Measurements from ENCODE around the gene FARP1.

FARP1 gene

DNA sequence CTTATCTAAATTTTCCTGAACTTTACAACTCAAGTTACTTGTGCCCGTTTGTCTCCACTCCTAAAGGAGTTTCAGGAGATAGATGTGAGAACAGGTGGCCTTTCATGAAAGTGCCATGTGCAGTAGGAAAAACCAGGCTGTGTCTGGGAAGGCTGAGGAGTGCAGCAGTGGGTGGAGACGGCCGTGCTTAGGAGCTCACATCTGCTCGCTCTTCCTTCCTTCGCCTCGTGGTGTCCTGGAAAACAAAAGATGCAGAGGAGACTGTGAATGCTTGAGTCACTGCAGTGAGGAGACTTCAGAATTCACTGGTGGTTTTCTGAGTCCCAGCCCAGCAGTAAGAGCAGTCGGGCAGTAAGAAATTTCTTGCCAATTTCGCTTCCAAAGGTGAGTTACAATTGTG is 172.6 kb downstream of the FARP1 start:
- DNase-seq, result no peak

DNA sequence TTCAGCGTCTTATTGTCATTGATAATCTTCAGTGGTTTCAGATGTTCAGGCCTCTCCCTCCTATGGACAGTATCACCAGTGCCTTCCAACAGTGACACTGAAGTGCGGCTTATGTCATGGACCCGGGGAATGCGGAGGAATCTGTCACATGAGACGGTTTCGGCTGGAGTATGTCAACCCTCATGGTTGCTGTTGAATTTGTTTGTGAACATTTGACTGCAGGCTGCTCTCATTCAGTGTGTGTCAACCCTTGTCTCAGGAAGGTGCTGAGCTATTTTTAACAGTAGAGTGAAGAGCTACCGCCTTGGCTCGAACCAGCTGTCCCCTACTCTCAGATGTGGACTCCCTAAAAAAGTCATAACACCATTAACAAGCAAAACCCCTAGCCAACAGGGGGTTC is 173.0 kb downstream of the FARP1 start:
- DNase-seq, result no peak

DNA sequence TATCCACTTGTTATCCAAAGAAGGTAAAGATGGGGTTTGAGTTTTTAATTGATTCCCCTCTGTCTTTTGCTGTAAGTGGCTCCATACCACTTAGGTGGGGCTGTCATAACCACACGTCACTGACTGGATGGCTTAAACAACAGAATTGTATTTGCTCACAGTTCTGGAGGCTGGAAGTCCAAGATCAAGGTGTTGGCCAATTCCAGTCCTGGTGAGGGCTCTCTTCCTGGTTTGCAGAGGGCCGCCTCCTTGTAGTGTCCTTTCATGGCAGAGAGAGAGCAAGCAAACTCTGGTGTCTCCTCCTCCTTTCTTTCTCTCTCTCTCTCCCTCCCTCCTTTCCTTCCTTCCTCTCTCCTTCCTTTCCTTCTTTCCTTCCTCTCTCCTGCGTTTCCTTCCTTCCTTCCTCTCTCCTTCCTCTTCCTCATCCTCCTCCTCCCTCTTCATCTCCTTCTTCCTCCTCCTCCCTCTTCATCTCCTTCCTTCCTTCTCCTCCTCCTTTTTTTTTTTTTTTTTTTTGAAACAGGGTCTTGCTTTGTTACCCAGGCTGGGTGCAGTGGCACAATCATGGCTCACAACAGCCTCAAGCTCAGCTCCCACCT is 174.8 kb downstream of the FARP1 start:
- no peak for DNase-seq

DNA sequence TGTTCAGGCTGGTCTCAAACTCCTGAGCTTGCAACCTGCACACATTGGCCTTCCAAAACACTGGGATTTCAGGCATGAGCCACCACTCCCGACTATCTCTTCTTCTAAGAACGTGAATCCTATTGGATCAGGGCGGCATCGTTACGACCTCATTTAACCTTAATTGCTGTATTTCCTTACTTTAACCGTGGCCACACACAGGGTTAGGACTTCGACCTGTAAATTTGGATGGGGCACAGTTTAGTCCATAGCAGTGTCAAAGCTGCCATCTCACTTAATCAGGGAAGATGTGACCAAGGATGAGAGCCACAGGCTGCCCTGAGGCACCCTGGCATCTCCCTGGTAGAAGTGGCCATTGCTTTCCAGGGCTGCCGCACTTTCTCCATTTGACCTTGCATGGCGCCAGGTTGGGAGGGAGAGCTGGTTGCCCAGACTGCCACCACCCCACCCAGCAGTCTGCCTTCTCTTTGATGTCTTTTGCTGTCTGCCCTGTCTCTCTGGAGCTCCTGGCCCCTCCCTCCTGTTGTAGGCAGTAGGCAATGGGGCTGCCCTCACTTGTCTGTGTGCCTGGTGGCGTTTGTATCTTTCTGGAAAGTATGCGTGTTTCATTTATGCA is 175.5 kb downstream of the FARP1 start:
- DNase-seq, result no peak

DNA sequence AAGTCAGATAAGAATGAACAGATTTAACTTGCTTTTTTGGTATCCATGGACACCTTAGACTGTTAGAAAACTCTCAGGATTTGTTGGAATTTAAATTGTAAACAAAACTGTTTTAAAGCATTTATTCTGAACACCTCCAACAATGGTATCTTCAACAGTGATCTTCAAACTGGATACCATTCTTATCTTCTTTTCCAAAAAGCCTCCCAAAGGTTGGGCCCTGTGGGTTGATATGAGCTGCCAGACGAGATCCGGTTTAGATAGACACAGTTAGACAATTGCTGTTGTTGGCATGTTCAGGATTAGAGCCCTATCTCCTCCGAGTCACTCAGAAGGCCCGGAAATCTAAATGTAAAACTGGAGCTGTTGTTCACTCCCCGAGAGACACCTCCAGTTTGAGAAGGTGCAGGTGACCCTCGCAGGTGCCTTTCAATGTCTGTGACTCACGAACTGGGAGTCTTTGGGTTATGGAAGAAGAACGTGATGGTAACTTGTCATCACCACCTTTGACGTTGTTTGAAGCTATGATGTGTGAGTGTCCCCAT is 177.7 kb downstream of the FARP1 start:
- DNase-seq, result no peak

DNA sequence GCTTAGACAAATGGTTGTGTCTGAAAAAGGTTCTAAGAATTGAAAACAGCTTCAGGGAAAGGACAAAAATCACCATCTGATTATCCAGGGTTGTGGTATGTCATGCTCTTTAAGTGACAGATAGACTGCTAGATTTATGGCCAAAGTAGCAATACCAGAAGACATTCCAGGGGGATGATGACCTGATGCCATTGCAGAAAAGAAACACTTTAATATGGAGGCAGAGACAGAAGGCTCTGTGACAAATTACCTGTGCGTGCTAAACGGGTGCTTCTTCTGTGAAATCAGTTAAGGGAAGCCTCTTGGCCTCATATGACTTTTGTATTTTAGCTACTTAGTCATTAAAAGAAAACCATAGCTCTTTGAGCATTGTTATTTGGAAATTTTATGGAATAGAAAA is 178.5 kb downstream of the FARP1 start:
- no peak for DNase-seq

DNA sequence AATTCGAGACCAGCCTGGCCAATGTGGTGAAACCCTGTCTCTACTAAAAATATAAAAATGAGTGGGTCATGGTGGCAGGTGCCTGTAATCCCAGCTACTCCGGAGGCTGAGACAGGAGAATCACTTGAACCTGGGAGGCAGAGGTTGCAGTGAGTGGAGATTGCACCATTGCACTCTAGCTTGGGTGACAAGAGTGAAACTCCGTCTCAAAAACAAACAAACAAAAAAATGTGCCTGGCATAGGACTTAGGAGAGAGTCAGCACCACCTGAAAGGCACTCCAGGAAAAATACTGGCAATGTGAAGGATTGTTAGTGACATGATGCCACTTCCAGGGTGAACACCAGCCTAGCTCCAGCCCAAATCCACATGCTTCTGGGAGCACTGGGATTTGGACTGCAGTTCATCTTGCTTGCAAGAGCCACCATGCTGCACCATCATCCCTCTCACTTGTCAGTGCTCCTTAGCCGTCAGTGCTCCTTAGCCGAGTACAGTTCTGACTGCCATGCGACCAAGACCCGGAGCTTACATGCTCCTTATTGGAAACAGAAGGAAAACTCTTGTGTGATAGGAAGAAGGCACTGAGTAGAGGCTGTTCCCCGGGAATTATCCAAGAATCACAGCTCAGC is 179.3 kb downstream of the FARP1 start:
- no peak for DNase-seq

DNA sequence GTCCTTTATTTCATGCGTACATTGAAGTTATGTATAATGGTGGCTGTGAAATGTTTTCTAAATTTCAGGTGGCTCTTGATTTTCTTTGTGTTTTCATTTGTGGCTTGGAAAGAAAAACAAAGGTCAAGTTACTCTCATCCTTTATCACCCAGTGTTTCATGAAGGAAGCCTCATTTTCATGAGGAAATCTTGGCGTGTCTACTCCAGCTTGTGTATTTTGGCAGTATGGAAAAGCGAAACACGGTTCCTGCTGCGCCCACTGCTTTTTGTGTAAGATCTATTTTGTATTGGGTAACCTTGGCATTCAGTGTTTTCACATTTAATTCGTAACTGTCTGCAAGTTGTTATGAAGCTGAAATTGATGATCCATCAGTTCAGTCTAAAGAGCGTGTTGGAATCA is 181.2 kb downstream of the FARP1 start:
- DNase-seq, result no peak

DNA sequence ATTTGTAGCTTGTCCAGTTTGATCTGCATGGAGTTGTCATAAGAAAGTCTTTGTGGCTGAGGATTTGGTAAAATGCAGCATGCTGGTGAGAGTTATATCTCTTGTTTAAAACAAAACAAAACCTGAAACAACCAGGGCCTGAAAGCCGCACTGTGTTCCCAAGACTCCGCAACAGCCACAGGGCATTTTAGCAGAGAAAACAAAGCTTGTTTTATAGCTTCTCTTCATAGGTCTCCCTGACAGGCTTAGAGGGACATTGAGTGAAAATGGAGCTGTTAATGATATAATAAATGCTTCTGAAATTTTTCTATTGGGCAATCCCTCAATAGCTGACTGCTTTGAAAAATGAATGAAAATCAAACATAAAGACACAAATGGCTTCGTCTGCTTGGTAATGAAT is 182.8 kb downstream of the FARP1 start:
- DNase-seq, result no peak

DNA sequence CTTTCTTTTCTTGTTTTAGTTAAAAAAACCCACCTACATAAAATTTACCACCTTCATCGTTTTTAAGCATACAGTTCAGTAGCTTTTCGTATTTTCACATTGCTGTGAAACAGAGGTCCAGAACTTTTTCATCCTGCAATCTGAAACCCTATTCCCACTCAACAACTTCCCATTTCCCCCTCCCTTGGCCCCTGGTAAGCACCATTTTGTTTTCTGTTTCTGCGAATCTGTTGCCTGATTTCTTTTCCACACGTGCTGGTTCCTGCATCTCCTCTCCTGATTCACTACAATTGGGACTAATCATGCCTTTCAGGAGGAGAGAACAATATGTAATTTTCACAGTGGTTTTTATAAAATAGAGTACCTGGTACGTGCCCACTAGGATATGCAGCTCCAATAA is 183.4 kb downstream of the FARP1 start:
- DNase-seq, result no peak

DNA sequence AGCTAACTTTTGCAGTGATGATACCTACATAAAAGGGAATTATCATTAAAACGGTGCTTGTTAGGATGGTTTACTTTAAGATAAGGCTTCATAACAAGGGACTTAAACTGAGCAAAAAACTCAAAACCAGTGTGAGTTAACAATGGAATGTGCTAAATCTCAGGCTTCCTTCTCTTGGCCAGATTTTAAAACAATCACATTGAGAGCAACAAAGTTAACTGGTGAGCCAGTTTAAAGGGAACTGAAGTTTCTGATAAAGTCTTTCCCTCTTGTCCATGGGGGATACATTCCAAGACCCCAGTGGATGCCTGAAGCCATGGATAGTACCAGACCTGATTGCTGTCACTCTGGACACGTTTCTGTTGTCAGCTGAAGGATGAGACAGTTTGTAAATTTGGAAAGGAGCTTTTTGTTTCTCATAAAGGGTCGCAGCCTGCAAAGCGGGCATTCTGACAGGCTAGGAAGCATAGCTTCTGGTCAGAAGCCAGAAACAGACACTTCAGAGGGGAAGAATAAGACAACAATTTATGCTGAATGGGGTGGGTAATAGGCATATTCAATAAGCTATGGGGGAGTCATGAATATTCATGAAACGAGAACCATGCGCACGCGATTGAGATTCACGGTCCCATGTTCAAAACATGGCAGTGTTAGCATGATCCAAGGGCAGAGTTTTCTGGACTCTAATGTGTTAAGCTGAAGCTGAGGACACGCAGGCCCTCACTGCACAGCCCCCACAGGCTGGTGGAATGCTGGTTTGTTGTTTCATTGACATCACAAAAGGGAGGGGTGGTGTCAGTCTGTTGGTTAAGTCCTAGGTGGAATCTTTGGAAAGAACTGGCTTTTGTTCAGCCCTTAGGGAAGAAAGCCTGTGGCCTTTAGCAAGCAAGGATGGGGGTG is 184.7 kb downstream of the FARP1 start:
- DNase-seq, result no peak

DNA sequence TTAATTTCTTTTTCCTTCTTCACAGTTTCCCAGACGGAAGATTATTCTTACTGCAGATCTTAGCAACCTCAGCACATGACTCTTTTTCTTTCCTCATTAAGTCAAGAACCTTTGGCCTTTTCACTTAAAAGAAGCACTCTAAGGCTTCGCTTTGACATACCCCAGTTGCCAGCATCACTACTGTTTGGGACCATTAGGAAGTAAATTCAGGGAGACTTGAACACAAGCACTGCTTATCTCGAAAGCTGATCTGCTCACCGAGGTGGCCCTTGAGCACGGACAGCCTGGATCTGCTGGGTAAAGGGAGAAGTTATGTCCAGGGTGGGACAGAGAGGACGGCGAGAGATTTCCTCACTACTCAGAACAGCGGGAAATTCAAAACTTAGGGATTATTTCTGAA is 185.6 kb downstream of the FARP1 start:
- DNase-seq, result no peak

DNA sequence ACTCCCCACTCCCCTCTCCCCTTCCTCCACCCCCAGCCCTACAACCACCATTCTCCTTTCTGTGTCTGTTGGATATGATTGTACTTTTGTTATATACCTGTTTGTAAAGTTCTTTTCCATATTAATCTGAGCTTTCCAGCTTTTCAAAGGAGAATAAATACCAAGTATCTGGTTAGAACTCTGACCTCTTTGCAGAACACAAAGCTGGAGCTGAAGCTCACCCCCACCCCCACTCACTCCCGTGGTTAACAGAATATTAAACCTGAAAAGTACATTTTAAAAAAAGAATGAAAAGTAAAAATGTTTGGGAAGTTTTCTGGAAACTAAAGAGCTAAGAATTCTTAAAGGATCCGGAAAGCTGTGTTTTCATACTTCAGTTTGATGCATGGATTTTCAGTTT is 189.3 kb downstream of the FARP1 start:
- DNase-seq, result no peak

DNA sequence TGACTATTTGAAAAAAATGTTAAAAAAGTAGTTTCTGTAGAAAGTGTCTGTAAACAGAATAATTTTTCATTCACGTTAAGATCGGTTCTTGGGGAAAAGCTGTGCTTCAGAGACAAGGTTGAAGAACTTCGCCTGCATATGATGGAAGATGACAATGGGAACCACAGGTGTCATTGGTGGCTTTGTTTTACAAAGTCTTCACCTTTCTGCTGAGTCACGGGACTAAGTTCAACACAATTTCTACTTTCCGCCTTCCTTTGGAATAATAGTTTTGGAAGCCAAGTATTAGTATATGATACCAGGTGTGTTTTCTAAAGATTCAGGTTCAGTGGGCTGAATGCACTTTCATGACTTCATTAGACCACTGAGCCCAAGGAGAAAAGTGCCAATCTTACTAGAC is 189.8 kb downstream of the FARP1 start:
- no peak for DNase-seq

DNA sequence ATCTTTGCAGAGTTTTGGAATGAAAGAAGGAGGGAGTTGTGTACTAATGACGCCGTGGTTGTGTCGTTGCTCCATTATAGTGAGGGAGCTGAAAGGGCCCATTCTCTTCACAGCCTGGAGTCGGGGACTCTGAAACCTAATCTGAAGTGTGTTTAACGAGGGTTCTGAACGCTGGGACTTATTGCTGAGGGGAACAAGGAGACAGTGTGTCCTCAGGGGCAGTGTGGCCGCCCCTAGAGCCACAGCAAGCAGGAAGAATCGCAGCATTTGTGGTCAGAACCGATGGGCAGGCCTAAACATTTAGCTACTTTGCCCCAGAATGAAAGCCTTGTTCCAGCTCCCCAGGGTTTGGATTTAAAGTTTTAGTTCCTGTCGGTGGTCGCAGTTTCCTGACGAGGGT is 190.6 kb downstream of the FARP1 start:
- no peak for DNase-seq

DNA sequence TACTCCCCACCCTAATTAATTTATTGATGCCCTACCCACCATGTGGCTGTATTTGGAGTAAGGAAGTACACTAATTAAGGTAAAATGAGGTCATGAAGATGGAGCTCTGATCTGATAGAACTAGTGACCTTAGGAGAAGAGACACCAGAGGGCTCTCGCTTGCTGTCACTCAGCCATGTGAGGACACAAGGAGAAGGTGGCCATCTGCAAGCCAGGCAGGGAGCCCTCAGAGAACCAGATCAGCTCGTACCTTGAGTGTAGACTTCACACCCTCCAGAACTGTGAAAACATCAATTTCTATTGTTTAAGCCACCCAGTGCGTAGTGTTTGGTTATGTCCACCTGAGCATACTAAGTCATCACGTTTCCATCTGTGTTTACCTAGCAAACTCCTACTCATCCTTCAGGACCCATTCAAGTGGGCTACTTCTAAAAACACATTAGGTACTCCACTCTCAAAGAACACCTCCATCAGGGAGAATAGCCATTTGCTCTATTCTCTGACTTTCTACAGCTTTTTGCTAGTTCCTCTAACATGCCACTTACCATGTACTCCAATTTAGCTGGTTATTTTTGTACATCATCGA is 191.8 kb downstream of the FARP1 start:
- no peak for DNase-seq

DNA sequence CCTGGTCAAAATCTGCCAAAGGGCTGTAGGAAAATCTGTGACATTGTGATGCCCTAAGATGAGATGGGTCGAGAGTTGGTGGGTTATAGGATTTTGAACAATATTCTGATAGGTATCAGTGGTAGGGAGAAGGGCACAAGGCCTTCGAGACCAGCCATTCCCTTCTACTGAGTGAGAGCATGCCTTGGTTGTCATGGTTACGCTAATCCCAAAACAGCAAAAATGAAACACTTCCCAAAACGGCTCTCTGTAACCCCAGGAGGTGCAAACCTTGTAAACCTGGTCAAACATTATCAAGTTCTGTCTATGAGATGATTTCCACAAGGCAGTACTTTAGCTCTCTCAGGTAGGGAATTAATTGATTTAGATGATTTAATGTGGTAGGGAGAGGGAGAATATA is 192.8 kb downstream of the FARP1 start:
- DNase-seq, result no peak

DNA sequence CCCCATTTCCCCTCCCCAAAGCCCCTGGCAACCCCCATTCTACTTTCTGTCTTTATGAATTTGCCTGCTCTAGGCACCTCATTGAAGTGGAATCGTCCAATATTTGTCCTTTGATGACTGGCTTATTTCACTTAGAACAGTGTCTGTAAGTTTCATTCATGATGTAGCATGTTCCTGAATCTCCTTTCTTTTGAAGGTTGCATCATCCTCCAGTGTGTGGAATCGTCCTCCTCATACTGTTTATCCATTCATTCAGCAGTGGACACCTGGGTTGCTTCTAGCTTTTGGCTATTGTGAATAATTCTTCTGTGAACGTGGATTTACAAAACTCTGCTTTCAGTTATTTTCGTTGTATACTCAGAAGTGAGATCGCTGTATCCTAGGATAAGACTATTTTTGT is 195.4 kb downstream of the FARP1 start:
- no peak for DNase-seq

DNA sequence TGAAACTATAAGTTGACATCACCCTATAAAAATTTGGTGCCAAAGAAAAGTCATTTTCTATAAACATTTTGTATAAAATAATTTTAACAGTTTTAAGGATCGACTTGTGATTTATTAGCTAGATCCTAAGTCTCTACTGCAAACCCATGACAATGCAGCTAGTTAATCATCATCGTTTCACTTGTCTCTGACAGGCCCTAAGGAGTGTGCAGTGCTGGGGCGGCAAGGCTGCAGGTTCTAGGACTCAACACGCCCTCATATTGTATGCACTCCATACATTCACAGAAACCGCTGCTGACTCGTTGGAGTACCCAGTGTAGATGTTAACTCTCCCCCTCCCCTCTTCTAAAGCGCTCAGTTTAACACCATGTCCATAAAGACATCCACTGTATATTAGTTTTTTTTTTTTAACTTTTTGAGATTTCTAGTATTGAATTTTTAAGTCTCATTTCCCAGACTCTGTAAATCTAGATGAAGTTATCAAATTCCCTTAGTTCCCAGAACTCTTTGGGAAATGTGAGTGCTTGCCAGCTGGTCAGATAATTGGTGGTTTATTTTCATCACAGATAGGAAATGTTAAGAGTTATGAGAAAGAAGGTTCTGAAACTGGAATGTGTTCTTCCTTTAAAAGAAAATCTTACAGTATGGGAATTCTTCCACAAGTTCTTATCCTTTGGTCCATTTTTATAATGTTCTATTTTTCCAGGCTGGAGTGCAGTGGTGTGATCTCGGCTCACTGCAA is 197.0 kb downstream of the FARP1 start:
- DNase-seq, result no peak

DNA sequence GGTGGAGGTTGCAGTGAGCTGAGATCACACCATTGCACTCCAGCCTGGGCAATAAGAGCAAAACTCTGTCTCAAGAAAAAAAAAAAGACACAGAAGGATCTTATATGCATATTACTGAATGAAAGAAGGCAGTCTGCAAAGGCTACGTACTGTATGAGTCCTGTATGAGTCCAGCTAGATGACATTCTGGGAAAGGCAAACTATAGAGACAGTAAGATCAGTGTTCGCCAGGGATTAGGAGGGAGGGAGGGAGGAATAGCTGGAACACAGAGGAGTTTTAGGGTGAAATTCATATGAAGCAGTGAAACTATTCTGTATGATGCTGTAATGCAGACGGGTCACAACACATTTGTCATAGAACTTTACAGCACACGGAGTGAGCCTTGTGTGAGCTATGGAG is 200.1 kb downstream of the FARP1 start:
- DNase-seq, result no peak

DNA sequence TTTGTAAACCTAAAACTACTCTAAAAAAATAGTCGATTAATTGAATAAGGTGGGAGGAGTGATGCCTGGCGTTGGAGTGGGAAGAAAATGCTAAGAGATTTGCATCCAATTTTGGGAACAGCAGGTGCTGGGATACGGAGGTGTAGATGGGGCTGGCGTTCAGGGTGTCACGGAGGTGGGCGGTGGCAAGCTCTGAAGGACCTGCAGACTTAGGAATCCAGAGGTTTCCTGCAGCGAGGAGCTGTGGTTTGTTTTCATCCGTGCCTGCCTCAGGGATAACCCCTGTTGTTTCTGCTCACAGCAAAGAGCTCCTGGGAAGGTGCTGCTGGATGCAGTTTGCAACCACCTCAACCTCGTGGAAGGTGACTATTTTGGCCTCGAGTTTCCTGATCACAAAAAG is 200.6 kb downstream of the FARP1 start:
- DNase-seq, result no peak

DNA sequence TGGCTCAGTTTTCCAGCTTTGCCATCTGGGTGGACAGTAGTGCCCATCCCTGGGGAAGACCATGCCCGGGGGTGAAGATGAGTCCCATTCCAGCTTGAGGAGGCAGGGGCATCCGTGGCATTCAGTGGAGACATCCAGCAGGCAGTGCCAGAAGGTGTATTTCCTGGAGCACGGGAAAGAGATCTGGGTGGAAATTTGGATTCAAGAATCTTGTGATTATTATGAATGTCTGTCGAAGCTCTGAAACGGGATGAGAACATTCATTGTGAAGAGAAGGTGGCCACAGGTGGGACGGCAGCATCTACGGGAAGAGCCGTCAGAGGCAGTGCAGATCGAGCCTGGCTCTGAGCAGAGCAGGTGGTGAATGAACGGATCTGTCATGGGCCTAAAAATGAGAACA is 201.5 kb downstream of the FARP1 start:
- no peak for DNase-seq
